GM21447 (cell line): ENCODE measurements around the gene PPP1R14C.

Source experiments
- ATAC-seq: cut with Tn5 transposase; IDR thresholded peaks from one replicate; pipeline ENCODE4 v1.9.1; 2021; ENCODE audit not compliant: unreplicated experiment

The PPP1R14C gene

GRCh38 chr6:150142670-150143515 is at the start of gene PPP1R14C:
Gene PPP1R14C (plus strand): TSS chr6:150143044. CDS start chr6:150143193, 149 bp downstream.
- ATAC-seq = no peak

GRCh38 chr6:150093397-150093796 is 49.4 kb upstream of the PPP1R14C start:
- ATAC-seq = no peak

- no peak for ATAC-seq
Observed at GRCh38 chr6:150098155-150098554, 44.7 kb upstream of the PPP1R14C start.

- no peak for ATAC-seq
Observed at GRCh38 chr6:150099546-150099945, 43.3 kb upstream of the PPP1R14C start.

- no peak for ATAC-seq
Observed at GRCh38 chr6:150099953-150100352, 42.9 kb upstream of the PPP1R14C start.

- no peak for ATAC-seq
Observed at GRCh38 chr6:150100745-150101144, 42.1 kb upstream of the PPP1R14C start.

- ATAC-seq = no peak
Observed at GRCh38 chr6:150102750-150103270, 40.0 kb upstream of the PPP1R14C start.

- no peak for ATAC-seq
Observed at GRCh38 chr6:150112233-150112632, 30.6 kb upstream of the PPP1R14C start.

- no peak for ATAC-seq
Observed at GRCh38 chr6:150115769-150116168, 27.1 kb upstream of the PPP1R14C start.

GRCh38 chr6:150116200-150116800 is 26.5 kb upstream of the PPP1R14C start:
- no peak for ATAC-seq

GRCh38 chr6:150118203-150118602 is 24.6 kb upstream of the PPP1R14C start:
- no peak for ATAC-seq

GRCh38 chr6:150118627-150119026 is 24.2 kb upstream of the PPP1R14C start:
- no peak for ATAC-seq

- ATAC-seq = no peak
Observed at GRCh38 chr6:150119173-150119572, 23.7 kb upstream of the PPP1R14C start.

- ATAC-seq = no peak
Observed at GRCh38 chr6:150123645-150124044, 19.2 kb upstream of the PPP1R14C start.

GRCh38 chr6:150124235-150124634 is 18.6 kb upstream of the PPP1R14C start:
- ATAC-seq = no peak

- ATAC-seq = no peak
Observed at GRCh38 chr6:150126641-150127291, 16.1 kb upstream of the PPP1R14C start.

- ATAC-seq = no peak
Observed at GRCh38 chr6:150128425-150128824, 14.4 kb upstream of the PPP1R14C start.

- ATAC-seq = no peak
Observed at GRCh38 chr6:150129616-150130505, 13.0 kb upstream of the PPP1R14C start.

- no peak for ATAC-seq
Observed at GRCh38 chr6:150133686-150134085, 9.2 kb upstream of the PPP1R14C start.

GRCh38 chr6:150134280-150134920 is 8.4 kb upstream of the PPP1R14C start:
- no peak for ATAC-seq
